ENCODE results near the gene ITPK1. TPM values are rescaled to one million over a fixed set of nuclear protein-coding genes. Genes with fewer than 3 reads are reported as not detected.

Gene ITPK1
- total RNA-seq, 2 experiments from 2014 or later, result 17.8 to 34.7 TPM

- Histone ChIP-seq H4K20me1 (ENCODE audit: insufficient read depth, low read length) (no peaks in the 10 kb centered on the region), H2AFZ (ENCODE audit: low read length) (no peak overlapping the region), H3K9me3 (ENCODE audit: low read length) (no peaks in the 10 kb centered on the region), H3K4me2 (ENCODE audit: low read length) (no peak overlapping the region), H3K4me1 (ENCODE audit: insufficient read depth, low read length, poor library complexity, severe bottlenecking) (peaks cover 4% of the 10 kb centered on the region), H3K27ac (ENCODE audit: low read depth, low read length, poor library complexity, severe bottlenecking) (no peak overlapping the region), H3K4me3 (ENCODE audit: low read depth, low read length, poor library complexity, severe bottlenecking) (no peak overlapping the region), H3K36me3 (ENCODE audit: insufficient read depth, low read length) (no peaks in the 10 kb centered on the region), H3K9me2 (ENCODE audit: insufficient read depth, low read length) (no peaks in the 10 kb centered on the region), H3K79me2 (ENCODE audit: insufficient read depth, low read depth, low read length) (no peaks in the 10 kb centered on the region)
- CTCF ChIA-PET (ENCODE audit: unreplicated experiment), result no interaction called here
- intact Hi-C loops (cut with micrococcal nuclease; ENCODE audit: unreplicated experiment), result no loop called here
- POLR2A ChIA-PET, result no interaction called here
- no TSS peak for BruUV-seq (replicated peaks)
- TF ChIP-seq EZH2phosphoT487 (IDR thresholded peaks at IDR 0.05; ENCODE audit: borderline replicate concordance, low read depth, low read length), result no peak
- TF ChIP-seq, protein P1, sequence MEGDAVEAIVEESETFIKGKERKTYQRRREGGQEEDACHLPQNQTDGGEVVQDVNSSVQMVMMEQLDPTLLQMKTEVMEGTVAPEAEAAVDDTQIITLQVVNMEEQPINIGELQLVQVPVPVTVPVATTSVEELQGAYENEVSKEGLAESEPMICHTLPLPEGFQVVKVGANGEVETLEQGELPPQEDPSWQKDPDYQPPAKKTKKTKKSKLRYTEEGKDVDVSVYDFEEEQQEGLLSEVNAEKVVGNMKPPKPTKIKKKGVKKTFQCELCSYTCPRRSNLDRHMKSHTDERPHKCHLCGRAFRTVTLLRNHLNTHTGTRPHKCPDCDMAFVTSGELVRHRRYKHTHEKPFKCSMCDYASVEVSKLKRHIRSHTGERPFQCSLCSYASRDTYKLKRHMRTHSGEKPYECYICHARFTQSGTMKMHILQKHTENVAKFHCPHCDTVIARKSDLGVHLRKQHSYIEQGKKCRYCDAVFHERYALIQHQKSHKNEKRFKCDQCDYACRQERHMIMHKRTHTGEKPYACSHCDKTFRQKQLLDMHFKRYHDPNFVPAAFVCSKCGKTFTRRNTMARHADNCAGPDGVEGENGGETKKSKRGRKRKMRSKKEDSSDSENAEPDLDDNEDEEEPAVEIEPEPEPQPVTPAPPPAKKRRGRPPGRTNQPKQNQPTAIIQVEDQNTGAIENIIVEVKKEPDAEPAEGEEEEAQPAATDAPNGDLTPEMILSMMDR (conservative IDR thresholded peaks at IDR 0.05; ENCODE audit: low read length), result no peak
- no peak for DNase-seq (ENCODE audit: low spot score)
Measured at GRCh38 chr14:92907316-92907911, 208.3 kb downstream of the ITPK1 start.

GRCh38 chr14:92906823-92907222, 208.9 kb downstream of the ITPK1 start:
- CTCF ChIA-PET (ENCODE audit: unreplicated experiment), result no interaction called here
- Histone ChIP-seq H2AFZ (ENCODE audit: low read length) (no peak overlapping the region), H3K9me3 (ENCODE audit: low read length) (no peaks in the 10 kb centered on the region), H3K36me3 (ENCODE audit: insufficient read depth, low read length) (no peaks in the 10 kb centered on the region), H3K4me1 (ENCODE audit: insufficient read depth, low read length, poor library complexity, severe bottlenecking) (peaks cover 4% of the 10 kb centered on the region), H3K9me2 (ENCODE audit: insufficient read depth, low read length) (no peaks in the 10 kb centered on the region), H3K4me2 (ENCODE audit: low read length) (no peak overlapping the region), H3K79me2 (ENCODE audit: insufficient read depth, low read depth, low read length) (no peaks in the 10 kb centered on the region), H3K4me3 (ENCODE audit: low read depth, low read length, poor library complexity, severe bottlenecking) (no peak overlapping the region), H4K20me1 (ENCODE audit: insufficient read depth, low read length) (no peaks in the 10 kb centered on the region), H3K27ac (ENCODE audit: low read depth, low read length, poor library complexity, severe bottlenecking) (no peak overlapping the region)
- TF ChIP-seq EZH2phosphoT487 (IDR thresholded peaks at IDR 0.05; ENCODE audit: borderline replicate concordance, low read depth, low read length), result no peak
- TF ChIP-seq, protein P1 (conservative IDR thresholded peaks at IDR 0.05; ENCODE audit: low read length), result no peak
- POLR2A ChIA-PET, result no interaction called here
- intact Hi-C loops (cut with micrococcal nuclease; ENCODE audit: unreplicated experiment), result no loop called here
- no peak for DNase-seq (ENCODE audit: low spot score)
- BruUV-seq (replicated peaks), result no TSS peak

- no peak for TF ChIP-seq EZH2phosphoT487 (IDR thresholded peaks at IDR 0.05; ENCODE audit: borderline replicate concordance, low read depth, low read length)
- TF ChIP-seq, protein P1 (conservative IDR thresholded peaks at IDR 0.05; ENCODE audit: low read length), result no peak
- Histone ChIP-seq H4K20me1 (ENCODE audit: insufficient read depth, low read length) (no peaks in the 10 kb centered on the region), H3K79me2 (ENCODE audit: insufficient read depth, low read depth, low read length) (no peaks in the 10 kb centered on the region), H3K9me2 (ENCODE audit: insufficient read depth, low read length) (no peaks in the 10 kb centered on the region), H3K4me1 (ENCODE audit: insufficient read depth, low read length, poor library complexity, severe bottlenecking) (peaks cover 4% of the 10 kb centered on the region), H3K27ac (ENCODE audit: low read depth, low read length, poor library complexity, severe bottlenecking) (no peak overlapping the region), H3K4me3 (ENCODE audit: low read depth, low read length, poor library complexity, severe bottlenecking) (no peak overlapping the region), H3K4me2 (ENCODE audit: low read length) (no peak overlapping the region), H2AFZ (ENCODE audit: low read length) (no peak overlapping the region), H3K36me3 (ENCODE audit: insufficient read depth, low read length) (no peaks in the 10 kb centered on the region), H3K9me3 (ENCODE audit: low read length) (no peaks in the 10 kb centered on the region)
- CTCF ChIA-PET (ENCODE audit: unreplicated experiment), result no interaction called here
- POLR2A ChIA-PET, result no interaction called here
- intact Hi-C loops (cut with micrococcal nuclease; ENCODE audit: unreplicated experiment), result no loop called here
- BruUV-seq (replicated peaks), result no TSS peak
- DNase-seq (ENCODE audit: low spot score), result no peak
Measured at GRCh38 chr14:92906420-92906819, 209.3 kb downstream of the ITPK1 start.

Measured in OCI-LY7 (cell line).